HG02571 (cell line): ENCODE measurements around the gene SOX18.

Experiments
- ATAC-seq: cut with Tn5 transposase; IDR thresholded peaks from one replicate; pipeline ENCODE4 v1.9.1; 2021; ENCODE audit warnings: mild to moderate bottlenecking, moderate library complexity; ENCODE audit not compliant: unreplicated experiment

The SOX18 gene

GRCh38 chr20:64069209-64069613 lies 19.8 kb upstream of the SOX18 start:
- ATAC-seq = no peak

- no peak for ATAC-seq
Observed at GRCh38 chr20:64068386-64069208, 19.2 kb upstream of the SOX18 start.

- no peak for ATAC-seq
Observed at GRCh38 chr20:64067733-64068307, 18.4 kb upstream of the SOX18 start.

- ATAC-seq = no peak
Observed at GRCh38 chr20:64067005-64067632, 17.7 kb upstream of the SOX18 start.

GRCh38 chr20:64065974-64066343 lies 16.5 kb upstream of the SOX18 start:
- ATAC-seq = no peak

DNA sequence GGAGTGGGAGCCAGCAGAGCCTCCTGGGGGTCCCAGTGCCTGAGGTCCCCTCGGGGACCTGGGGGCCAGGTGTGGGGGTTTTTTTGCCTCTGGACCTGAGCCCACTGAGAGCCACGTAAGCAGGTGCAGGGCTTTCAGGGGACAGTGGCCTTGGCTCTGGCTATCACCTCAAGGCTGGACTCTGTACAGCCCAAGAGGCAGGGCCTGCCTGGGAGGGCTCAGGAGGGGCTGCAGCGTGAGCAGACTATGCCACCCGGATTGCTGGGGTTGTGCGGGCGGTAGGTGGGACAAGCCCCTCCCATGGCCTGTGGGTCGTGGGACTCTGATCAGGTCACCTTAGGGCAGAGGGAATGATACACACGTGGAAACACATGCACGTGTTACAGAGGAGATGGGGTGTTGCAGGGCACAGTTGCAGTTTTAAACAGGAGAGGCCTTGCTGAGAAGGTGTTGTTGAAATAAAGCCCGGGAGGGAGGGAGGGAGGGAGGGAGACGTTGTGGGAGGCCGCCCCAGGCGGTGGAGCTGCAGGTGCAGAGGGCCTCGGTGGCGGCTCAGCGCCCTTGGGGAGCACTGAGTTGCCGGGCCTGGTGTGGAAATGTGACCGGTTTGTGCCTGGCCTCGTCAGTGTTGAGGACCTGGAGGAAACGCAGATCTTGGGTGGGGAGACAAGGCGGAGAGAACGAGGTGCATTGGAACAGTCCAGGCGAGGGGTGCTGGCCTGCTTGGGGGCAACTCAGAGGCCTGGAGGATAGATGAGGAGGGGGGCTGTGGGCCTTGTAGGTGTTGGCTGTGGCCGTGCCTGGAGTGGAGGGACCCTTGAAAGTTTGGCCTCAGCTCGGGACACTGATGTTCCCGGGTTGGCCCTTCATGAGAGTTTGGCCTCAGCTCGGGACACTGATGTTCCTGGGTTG lies 15.9 kb upstream of the SOX18 start:
- ATAC-seq = no peak

DNA sequence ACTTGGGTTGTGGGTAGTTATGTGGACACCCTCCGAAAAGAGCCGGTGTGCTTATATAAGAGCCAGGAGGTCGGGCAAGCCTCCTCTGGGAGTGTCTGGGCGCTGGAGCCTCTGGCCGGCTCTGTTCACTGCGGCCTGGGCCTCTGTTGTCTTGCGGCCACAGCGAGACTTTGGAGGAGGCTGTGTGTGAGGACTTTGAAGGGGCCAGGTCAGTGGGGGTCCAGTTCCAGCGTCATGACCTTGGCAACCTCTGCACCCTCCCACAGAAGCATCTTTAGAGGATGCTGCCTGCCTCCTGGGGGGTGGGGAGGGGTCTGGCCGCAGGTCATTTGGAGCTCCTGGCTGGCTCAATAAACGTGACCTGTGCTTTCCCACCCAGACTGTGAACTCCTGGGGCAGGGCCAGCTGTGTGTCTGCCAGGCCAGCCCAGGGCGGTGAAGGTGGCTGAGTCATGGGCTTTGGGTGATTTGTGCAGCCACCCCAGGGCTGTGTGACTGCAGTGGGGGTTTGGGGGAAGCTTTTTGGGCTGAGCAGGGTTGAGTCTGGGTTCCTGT lies 14.8 kb upstream of the SOX18 start:
- no peak for ATAC-seq

- no peak for ATAC-seq
Observed at GRCh38 chr20:64063389-64064144, 14.1 kb upstream of the SOX18 start.

- ATAC-seq = peak; percentile 69
Observed at GRCh38 chr20:64062596-64063388, 13.4 kb upstream of the SOX18 start, which contains the start of gene TCEA2. Gene TCEA2, plus strand, starts transcription at chr20:64063198. Its CDS starts 115 bp downstream, at chr20:64063313.

DNA sequence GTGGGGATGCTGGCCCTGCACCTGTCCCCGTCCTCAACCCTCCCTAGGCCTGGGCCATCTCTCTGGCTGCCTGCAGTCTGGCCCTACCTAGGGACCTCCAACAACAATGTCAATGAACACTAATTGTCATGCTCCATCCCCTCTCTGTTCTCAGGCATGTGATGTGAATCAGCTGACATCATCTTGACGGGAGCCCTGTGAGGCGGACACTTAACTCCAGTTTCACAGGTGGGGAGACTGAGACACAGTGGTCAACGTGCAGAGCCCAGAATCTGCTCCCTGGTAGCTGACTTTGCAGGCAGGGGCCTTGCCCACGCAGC lies 12.8 kb upstream of the SOX18 start:
- no peak for ATAC-seq

- ATAC-seq = no peak
Observed at GRCh38 chr20:64058536-64058935, 9.1 kb upstream of the SOX18 start.

- no peak for ATAC-seq
Observed at GRCh38 chr20:64057628-64058498, 8.4 kb upstream of the SOX18 start.

GRCh38 chr20:64056889-64057627 lies 7.6 kb upstream of the SOX18 start:
- no peak for ATAC-seq

GRCh38 chr20:64056639-64056888 lies 7.1 kb upstream of the SOX18 start:
- ATAC-seq = no peak

DNA sequence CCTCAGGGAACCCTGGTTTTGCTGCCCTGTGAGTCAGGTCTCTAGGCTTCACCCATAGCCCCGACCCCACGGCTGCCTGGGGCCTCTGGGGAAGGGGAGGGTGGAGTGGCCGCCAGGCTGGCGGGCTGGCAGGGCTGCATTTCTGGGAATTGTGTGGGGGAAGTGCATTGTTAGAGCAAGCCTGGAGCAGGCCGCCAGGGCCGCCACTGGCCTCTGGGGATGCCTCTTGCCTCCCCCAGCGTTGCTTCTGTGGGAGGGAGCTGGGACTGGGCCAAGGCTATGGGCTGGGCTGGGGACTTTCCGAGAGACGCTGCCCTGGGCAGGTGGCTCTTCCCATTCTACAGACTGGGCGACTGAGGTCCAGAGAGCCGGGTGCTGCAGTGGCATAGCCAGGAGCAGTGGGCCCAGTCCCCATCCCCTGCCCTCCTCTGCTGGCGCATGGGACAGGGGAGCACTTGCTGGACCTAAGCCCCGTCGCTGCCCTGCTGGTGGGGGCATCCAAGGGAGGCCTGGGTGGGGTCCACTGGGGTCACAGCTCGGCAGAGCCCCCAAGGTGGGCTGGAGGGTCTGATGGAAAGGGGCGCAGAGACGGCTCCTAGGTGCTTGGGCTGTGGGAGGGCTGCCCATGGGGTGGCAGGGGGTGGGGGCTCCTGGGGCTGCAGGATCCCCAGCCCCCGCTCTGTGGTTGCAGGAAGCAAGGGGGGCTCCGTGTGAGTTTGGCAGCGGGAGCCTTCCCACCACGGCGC lies 6.6 kb upstream of the SOX18 start:
- ATAC-seq = no peak

DNA sequence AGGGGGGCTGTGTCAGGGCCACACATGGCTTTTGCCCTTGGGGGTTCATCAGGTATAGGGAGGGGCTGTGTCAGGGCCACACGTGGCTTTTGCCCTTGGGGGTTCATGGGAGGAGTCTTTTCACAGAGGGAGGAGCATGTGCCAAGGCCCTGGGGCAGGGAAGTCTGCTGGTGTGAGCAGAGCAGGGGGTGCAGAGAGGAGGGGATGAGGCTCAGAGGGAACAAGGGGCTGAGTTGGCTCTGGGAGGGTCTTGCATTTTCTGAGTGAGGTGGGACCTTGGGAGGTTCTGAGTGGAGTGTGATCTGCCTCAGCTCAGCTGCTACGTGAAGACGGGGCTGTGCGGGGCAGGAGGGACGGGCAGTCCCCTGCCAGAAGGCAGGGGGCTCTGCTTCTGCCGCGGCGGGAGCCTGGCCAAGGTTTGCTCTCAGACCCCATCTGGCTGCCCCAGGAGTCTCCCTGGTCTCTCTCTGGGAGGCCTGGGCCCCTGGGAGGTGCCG lies 6.0 kb upstream of the SOX18 start:
- ATAC-seq = no peak
